ENCODE measurements around the gene TEX44.
A peak's percentile ranks its signal among the peaks of the same experiment; 100 is the strongest.

The TEX44 gene

DNA sequence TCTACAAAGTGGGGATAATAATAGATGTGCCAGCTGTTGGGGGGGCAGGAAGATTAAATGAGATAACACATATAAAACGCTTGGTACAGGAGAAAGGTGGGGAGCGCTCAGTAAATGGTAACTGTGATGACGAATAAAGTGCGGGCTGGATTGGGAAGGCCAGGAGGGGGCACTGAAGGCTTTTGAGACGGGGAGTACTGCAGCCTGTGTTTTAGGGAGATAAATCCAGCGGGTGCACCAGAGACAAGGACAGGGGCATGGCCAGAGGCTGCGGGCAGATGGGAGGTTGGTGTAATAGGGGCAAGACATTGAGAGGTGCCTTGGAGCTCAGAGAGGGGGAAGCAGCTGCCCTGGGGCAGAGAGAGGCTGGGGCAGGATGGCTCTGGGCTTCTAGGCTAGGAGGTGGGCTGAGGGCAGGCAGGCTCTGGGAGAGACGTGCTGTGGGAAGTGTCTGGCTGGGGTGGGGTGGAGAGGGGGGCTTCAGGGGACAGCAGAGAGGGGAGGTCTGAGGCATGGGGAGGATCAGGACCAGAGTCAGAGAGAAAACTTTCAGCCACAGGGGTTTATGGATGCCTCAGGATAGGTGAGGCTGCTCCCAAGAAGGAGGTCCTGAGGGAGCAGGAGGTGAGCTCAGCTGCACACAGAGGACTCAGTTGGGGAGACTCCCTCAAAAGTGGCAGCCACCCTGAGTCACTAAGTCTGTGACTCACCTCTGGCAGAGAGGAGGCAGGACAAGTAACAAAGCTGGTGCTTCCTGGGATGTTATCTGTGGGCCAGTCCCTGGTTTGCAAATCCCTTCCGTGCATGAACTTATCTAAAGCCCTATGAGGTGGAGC lies 18.8 kb downstream of the TEX44 start:
- peak; percentile 80 for DNase-seq

DNA sequence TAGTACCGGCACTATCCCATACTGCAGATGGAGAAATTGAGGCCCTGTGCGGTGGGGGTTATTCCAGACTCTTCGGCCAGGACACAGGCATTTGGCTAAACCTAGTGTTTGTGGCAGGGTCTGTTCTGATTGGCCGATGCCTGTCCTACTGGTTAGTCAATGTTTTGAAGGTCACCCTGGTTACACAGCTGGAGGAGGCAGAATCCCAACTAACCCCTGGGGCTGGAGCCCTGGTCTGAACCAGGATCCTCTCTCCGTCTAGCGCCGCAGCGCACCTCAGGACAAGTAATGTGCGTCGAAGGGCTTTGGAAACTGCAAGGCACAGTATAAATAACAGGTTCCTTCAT lies 19.4 kb downstream of the TEX44 start:
- DNase-seq, result no peak

DNA sequence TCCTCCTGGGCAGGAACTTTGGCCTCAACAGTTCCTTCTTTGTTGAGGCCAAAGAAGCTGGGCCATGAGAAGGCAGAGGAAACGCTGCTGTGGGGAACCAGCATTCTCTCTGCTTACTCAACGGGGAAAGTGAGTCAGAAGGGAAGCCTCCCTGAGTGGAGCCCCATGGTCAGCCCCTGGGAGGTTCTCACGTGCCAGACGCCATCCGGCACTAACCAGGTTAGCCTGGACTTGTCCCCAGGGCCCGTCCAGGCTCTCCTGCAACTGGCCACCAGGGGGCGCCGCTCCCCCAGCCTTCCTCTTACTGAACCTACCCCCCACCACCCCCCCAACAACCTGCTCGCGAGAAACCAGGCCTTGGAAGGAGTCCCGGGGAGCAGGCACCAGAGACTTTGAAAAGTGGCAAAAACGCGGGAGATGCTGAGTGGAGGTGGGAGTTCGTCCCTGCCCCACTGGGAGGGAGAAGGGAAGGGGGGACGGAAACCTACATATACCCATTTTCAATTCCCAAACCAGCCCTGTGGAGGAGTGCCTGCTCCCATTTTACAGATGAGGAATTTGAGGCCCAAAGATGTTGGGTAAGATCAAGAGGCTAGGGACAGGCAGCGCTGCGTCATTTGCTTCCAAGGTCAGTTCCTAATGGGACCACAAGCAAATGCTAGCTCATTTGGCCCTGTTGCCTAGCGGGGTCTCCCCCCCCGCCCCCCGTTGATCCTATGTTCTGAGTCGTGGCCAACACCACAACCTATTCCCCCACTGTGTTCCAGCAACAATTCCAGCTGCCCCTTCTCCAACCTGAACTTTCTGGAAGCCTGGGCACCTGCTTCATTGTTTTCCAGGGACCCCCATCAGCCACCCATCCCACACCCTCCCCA lies 20.0 kb downstream of the TEX44 start:
- peak; percentile 98 for DNase-seq

DNA sequence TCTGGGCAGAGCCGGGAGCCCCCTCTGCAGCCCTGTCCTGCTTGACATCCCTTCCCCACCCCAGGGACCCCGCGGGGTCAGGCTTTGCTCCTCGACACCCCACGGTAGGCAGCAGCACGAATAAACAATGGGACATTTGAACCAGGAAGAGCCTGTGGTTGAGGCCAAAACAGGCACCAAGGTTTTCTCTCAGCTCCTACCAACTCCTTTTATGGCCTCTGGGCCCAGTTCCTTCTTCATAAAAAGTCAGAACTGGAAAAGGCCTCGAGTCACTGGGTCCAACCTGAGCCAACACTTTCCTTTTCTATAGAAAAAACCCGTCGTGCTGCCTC lies 20.6 kb downstream of the TEX44 start:
- no peak for DNase-seq

DNA sequence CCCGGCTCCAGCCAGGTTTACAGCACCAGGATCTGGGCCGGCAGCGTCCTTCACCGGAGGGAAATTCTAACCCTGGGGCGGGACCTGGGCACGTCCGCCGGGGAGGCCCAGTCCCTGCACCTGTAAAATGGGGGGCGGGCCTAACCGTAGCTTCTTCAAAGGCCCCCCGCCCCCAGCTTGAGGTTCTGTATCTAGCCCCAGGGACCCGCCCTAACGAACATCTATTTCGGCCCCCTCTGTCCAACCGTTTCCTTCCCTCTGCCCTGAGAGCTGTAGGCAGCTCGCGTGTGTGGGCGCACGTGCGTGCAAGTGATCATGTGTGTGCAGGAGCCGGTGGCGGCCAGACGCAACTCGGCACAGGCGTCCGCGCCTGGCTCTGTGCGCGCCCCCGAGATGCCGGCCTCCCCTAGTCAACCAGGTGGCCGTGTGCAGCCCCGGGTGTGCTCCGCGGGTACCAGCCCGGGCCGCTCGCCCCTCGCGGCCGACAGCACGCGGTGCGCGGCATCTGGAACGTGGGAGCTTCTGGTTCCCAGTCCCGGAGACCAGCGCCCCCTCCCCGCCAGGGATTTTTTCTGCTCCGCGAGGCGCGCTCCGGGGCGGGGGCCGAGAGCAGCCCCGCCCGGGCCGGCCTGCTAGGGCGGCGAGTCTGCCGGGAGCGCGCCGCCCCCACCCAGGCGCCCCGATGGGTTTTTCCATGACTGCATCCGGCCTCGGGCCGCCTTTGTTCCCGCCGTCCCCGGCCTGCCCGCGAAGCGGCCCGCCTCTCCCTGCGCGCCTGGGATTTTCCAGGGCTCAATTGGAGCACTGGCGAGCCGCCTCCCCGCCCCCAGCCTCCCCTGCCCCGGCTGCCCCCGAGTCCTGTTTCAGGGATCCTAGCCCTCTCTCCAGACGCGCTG lies 21.2 kb downstream of the TEX44 start:
- peak; percentile 91 for DNase-seq

DNA sequence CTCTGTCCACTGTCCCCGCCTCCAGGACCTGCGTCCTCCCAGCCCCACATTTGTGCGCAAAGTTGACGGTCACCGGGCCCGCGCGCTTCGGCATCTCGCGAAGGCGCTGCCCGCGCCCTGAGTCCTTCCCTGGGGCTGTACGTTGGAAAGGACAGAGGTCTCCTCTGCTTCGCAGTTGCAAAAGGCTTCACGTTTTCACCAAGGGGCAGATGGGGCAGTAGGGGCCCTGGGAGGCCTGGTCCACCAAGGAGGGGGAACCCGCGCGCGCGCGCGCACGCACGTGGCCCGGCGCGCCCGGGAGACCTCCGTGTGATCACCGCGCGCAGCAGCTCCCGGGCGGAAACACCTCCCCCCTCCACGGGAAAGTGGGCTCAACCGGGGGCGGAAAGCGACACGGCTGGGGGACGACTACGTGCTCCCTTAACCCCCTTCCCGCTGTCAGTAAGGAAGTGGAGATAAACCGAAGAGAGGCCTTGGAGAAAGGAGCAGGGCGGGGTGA lies 21.9 kb downstream of the TEX44 start:
- peak; percentile 39 for DNase-seq

DNA sequence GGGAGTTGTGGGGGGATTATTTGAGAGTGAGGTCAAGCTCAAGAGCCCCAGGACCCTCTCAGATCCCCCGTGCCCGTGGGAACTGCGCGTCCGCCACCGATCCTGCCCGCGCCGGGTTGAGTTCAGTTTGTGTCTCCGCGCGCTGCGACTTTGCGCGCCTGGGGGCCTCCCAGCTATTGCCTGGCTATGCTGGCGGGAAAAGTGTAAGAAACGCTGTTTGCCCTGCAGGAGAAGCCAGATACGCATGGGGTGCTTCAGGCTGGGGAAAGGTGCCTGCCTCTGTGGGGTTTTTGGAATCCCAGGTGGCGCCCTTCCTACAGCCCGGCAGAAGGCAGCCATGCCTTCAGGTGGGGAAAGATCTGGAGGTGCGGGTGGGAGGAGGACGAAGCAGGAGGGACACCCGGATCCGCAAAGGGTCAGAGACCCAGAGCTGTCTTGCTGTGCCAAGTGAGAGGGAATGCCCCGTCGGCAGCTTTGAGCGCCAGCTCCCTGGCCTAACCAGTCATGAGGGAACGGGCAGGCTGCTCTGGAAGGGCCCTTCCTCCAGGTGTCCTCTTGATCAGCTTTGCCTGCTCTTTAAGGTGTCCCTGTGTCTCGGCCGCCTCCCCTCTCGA lies 22.5 kb downstream of the TEX44 start:
- DNase-seq, result peak; percentile 13

DNA sequence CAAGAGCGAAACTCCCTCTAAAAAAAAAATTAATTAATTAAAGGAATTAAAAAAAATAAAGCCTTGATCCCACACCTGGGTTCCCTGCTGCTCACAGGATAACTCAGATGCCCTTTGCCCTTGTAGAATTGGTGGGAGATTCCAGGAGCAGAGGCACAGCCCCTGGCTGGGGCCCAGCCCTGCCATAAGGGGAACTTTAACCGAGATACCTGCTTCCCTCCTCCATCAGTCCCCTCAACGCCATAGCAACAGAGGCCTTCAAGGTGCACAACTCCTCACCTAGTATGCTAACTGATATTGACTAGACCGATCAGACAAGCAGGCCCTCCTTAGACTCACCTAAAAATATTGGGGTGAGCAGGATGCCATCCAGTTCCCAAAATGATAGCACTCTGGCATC lies 23.6 kb downstream of the TEX44 start:
- DNase-seq, result no peak

DNA sequence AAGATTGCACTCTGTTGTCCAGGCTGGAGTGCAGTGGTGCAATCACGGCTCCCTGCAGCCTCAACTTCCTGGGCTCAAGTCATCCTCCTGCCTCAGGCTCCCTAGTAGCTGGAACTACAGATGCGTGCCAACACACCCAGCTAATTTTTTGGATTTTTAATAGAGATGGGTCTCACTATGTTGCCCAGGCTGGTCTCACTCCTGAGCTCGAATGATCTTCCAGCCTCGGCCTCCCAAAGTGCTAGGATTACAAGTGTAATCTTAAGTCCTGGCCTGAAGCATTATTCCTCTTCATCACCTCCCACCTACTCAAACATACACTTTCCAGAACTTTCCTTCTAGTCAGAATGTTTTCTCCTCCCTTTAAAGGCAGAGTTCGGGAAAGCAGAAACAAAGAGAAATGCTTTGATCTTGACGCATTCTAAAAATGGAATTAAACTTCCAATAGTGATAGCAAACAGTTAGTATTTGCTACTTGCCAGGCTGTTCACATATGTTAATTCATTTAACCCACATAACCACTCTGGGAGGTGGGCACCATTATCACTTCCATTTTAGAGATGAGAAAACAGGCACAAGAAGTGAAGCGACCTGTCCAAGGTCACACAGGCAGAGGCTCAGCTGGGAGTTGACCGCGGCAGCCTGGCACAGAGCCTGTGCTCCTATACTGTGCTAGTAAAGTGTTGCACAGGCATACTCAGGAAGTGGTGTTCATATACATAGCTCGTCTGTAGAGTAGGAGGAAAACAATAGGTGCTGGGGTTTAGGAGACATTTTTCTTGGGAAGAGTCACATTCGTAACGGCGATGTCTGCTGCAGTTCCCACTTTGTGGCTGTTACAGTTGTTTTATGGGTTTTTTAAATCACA lies 24.6 kb downstream of the TEX44 start:
- DNase-seq, result no peak

DNA sequence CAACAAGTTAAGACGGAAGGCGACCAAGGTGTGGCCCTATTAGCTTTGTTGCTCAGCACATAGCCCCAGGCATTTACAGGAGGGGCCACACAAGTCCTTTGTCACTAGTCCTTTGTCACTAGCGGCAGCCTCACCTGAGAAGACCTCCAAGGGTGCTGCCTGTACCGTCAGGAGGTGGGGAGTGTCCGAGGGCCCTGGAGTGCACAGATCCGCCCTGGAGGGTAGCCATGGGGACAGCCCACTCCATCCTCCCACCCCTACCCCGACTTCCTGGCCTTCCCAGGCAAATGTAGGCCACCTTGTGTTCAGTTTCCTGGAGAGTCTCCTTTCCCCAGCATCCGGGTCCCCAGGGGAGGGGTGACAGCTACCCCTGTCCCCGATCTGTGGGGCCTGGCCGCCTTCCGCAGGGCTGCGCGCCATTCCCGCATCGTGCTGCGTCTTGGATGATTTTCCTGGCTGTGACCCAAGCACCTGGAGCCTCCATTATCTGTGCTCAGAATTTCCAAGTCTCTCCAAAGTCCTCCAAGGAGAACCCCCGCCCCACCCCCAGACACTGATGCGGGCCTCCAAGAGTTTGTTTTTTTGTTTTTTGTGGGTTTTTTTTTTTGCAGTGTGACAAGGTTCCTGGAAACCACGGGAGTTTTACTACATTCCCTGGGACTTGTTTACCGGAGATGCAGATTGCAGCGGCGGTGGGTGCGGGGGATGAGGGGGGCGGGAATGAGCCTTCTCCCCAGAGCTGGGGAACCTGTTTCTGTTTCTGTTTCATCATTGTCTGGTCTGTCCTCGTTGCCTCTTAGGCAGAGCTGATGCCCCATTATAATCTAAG lies 28.6 kb downstream of the TEX44 start:
- no peak for DNase-seq

DNA sequence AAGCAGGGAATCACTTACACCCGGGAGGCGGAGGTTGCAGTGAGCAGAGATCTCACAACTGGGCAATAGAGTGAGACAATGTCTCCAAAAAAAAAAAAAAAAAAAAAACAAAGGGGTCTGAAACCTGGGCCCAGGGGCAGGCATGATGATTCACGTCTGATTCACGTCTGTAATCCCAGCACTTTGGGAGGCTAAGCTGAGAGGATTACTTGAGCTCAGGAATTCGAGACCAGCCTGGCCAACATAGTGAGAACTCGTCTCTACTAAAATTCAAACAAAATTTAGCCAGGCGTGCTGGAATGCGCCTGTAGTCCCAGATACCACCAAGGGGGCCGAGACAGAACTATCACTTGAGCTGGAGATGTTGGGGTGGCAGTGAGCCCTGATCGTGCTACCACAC lies 30.3 kb downstream of the TEX44 start:
- DNase-seq, result no peak

DNA sequence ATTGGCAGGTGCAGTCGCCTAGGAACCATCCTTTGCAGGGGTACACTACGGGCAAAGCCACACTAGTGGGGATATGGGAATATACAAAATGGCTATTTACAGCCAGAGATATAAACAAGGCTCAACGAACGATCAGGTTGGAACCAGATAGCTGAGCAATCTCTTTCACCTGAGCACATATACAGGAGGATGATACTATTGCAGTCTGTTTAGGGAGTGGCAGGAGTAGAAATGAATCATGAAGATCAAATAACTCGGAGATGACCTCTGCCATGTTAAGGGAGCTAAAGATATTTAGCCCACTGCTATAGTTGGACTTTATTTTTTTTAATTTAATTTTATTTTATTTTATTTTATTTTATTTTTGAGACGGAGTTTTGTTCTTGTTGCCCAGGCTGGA lies 33.8 kb downstream of the TEX44 start:
- no peak for DNase-seq

DNA sequence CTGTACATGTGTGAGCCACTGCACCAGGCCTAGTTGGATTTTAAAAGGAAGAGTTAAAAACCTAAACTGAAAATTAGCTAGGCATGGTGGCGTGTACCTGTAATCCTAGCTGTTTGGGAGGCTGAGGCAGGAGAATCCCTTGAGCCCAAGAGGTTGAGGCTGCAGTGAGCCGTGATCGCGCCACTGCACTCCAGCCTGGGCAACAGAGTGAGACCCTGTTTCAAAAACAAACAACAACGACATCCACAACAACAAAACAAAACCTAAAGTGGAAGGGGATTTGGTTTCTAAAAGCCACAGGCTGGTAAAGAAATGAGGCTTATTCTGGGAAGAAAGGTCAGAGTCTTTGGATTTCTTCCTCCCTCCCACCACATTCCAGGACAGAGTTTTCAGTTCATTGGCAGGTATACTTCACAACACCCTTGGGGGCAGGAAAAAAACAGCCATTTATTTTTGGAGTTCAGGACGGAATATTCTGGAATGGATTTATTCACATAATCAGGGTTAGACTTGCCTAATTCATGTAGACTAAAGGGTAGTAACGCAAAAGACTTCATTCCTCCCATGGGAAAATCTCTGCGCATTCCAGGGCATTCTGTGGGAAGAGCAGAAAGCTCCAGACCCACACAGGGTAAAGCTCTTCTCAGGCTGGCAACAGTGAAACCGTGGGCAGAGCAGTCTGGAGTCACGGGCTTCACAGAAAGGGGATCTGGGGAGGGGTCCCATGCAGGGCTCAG lies 34.9 kb downstream of the TEX44 start:
- no peak for DNase-seq

DNA sequence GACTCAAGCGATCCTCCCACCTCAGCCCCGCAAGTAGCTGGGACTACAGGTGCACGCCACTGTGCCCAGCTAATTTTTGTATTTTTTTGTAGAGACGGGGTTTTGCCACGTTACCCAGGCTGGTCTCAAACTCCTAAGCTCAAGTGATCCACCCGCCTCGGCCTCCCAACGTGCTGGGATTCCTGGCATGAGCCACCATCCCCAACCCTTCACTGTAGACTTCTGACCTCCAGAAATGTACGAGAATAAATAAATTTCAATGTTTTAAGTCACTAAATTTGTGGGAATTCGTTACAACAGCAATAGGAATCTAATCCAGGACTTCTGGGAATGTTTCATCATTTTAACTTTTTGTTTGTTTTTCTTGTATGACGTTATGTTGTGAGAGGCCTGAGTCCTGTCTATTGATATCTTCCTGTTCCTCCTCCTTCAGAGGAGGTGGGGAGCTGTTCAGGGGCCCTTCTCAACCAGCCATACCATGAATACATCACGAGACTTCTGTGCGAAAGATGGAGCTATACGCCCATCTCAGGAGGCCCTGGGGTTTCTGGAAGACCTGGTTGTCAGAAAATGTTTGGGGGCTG lies 40.0 kb downstream of the TEX44 start:
- no peak for DNase-seq

DNA sequence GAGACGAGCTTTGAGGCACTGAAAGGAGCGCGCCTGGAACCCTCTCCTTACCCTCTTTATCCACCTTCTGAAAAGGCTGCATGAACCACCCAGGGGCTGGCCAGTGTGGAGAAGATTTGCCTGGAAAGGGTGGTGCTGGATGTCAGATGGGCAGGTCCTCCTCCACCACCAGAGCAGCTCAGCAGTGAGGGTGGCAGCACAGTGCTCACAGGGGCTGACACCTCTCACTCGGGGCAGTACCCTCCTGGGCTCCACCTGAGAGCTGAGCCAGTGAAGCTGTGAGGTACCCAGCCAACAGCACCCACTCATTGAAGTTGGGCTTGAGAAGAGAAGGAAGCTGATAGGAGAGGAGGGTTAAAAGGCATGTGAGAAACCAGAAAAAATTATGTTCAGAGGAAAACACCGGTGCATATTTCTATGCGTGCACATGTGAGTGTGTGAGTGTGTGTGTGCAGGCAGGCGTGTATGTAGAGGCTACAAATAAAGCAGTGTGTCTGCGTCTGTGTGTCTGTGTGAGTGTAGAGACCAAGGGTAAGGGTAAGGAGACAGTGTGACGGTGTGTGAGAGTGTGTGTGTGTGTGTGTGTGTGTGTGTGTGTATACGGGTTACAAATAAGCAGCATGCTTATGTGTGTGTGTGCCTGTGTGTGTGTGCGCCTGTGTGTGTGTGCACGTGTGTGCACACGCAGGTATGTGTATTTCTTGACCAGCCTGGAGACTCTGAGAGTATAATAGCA lies 40.7 kb downstream of the TEX44 start:
- no peak for DNase-seq

DNA sequence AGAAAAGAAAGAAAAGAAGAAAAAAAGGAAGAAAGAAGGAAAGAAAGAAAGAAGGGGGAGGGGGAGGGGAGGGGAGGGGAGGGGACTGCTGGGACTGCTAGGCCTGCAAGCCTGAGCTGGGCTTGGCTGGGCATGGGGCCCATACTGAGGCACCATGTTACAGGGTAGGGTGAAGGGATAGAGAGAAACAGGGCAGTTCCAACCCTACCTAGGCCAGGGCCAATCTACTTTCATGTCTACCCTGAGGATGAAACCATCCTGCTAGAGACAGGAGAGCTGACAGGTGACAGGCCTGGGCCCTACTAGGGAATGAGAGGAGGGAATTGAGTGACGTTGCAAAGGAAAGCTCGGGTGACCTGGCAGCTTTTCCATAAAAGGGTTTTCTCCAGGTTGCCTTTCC lies 41.7 kb downstream of the TEX44 start:
- DNase-seq, result no peak

DNA sequence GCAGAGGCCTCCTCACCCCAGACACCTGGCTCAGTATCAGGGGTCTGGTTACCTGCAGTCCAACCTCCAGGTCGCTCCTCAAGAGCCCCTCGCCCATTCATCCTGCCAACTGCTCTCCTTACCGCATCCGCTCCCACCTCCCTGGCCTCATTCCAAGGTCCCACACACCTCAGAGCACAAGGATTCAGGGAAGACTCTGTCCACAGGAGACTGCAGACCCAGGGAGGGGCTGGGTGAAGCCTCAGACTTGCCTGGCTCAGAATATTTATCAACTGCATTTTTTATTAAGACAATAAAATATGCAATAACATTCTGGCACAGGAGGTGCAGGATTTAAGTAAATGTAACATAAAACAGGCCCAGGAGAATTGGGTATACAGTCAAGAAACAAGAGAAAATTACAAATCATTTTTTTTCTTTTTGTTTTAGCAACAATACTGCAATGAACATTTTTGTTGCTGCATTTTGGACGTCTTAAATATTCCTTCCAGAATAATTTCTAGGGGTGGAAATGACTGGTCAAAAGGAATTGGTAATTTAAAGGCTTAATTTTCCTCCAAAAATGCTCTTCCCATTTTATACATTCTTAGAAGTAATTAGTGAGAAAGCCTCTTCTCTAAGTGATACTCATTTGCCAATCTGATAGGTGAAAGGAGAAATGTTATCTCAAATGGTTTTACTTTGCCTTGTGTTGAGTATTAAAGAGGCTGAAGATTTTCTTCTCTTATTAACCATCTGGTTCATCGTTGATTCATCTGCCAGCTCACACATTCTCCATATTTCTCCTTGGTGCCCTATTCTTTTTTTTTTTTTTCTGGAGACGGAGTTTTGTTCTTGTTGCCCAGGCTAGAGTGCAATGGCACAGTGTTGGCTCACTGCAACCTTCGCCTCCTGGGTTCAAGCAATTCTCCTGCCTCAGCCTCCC lies 42.5 kb downstream of the TEX44 start:
- no peak for DNase-seq

DNA sequence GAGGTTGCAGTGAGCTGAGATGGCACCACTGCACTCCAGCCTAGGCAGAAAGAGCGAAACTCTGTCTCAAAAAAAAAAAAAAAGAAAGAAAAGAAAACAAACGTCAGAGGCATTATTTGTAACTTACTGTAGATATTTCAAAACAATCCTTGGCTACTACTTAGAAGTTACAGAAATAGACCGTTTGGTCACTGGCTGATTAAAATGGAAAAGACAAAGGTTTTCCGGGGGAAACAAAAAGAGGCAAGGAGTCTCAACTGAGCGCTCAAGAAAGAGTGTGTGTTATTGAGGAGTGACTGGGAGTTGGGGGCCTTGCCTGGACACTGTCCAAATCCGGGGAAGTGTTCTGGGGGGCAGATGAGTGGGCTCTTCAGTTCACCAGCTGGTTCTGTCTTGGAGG lies 47.6 kb downstream of the TEX44 start:
- DNase-seq, result no peak
